A549 (cell line): ENCODE results near the gene ST6GAL1. TPM values are rescaled to one million over a fixed set of nuclear protein-coding genes. Genes with fewer than 3 reads are reported as not detected.

Source experiments
- ATAC-seq, 2 experiments: fragments of 200-7000 bp in 1 of 2; fragments of >200 bp in 1 of 2; cut with Nextera tagmentation in 1 of 2; cut with Tn5 transposase in 1 of 2; 3 replicates each; pipeline versions ENCODE4 v1.8.0 to v1.9.1; 2018 to 2020; ENCODE audit warnings: mild to moderate bottlenecking in 1 of 2, moderate library complexity in 1 of 2
- CTCF ChIA-PET: fragments of 300-600 bp; sonication (Branson Sonifier 250); formaldehyde crosslinking; extraction: SDS; loops from one replicate; lab custom pipeline; 2021; ENCODE audit warnings: antibody characterized with exemption, inconsistent platforms; lab: Yijun Ruan, JAX
- POLR2A ChIA-PET: fragments of 350-600 bp; formaldehyde crosslinking; extraction: SDS; loops from one replicate; lab custom pipeline; 2021; ENCODE audit warnings: antibody characterized with exemption, inconsistent platforms; lab: Yijun Ruan, JAX
- DNase-seq, 2 experiments: peaks; one replicate each; pipeline versions ENCODE4 v3.0.0 to v3.0.0-alpha.2; 2011 to 2016; ENCODE audit warnings: low read depth in 1 of 2, low spot score in 1 of 2
- FAIRE-seq: peaks from 2 replicates; lab custom pipeline; 2011; peaks lifted over from hg19 to GRCh38; lab: Jason Lieb, UNC
- H3K27ac ChIP-seq, 2 experiments: fragments of >200 bp; sonication (Bioruptor Twin); formaldehyde crosslinking; 3 replicates each; pipeline ENCODE4 v1.5.1; 2016 to 2017
- H3K4me1 ChIP-seq: fragments of >200 bp; sonication (Bioruptor Twin); formaldehyde crosslinking; 3 replicates; pipeline ENCODE4 v1.6.1; 2016
- H3K4me2 ChIP-seq: fragments of >200 bp; sonication (Bioruptor Twin); formaldehyde crosslinking; 3 replicates; pipeline ENCODE4 v1.6.1; 2016
- H3K4me3 ChIP-seq: fragments of >200 bp; sonication (Bioruptor Twin); formaldehyde crosslinking; 3 replicates; pipeline ENCODE4 v1.5.1; 2016
- H3K9me3 ChIP-seq: fragments of >200 bp; sonication (Bioruptor Twin); formaldehyde crosslinking; 3 replicates; pipeline ENCODE4 v1.6.1; 2016
- BHLHE40 ChIP-seq: IDR thresholded peaks from 2 replicates; pipeline ENCODE4 v1.6.1; 2012; ENCODE audit warnings: low read depth, low read length, inconsistent platforms
- CHD2 ChIP-seq: fragments of 150-350 bp; IDR thresholded peaks from 2 replicates; pipeline ENCODE4 v1.6.1; 2014; ENCODE audit warnings: low read length; ENCODE audit not compliant: partially characterized antibody
- CHD4 ChIP-seq: fragments of 200-600 bp; sonication (generic); IDR thresholded peaks from 2 replicates; pipeline ENCODE4 v1.6.1; 2016; ENCODE audit warnings: antibody characterized with exemption, mild to moderate bottlenecking, borderline replicate concordance
- EHF ChIP-seq: fragments of 250-450 bp; sonication (Bioruptor Pico); IDR thresholded peaks from 2 replicates; pipeline ENCODE4 v1.5.0; 2020; ENCODE audit warnings: mild to moderate bottlenecking
- ELK1 ChIP-seq: fragments of 150-350 bp; IDR thresholded peaks from 2 replicates; pipeline ENCODE4 v1.6.1; 2014; ENCODE audit warnings: low read depth, mild to moderate bottlenecking, low read length
- EP300 ChIP-seq, 2 experiments: fragments of >200 bp; sonication (Bioruptor Twin); formaldehyde crosslinking; IDR thresholded peaks; 2 replicates in 1 of 2; 3 replicates in 1 of 2; pipeline ENCODE4 v1.6.1; 2016 to 2017
- FOSL2 ChIP-seq, 2 experiments: fragments of 450-650 bp in 1 of 2; fragments of >200 bp in 1 of 2; sonication (Bioruptor Twin) in 1 of 2; formaldehyde crosslinking; IDR thresholded peaks; 2 replicates each; pipeline versions ENCODE4 v1.5.0 to v1.6.1; 2016 to 2020; ENCODE audit warnings: mild to moderate bottlenecking in 1 of 2, moderate library complexity in 1 of 2
- FOXS1 ChIP-seq: fragments of 250-450 bp; sonication (Bioruptor Pico); IDR thresholded peaks from 2 replicates; pipeline ENCODE4 v1.5.0; 2020; ENCODE audit warnings: mild to moderate bottlenecking, moderate library complexity
- HEYL ChIP-seq: fragments of 250-450 bp; sonication (Bioruptor Pico); IDR thresholded peaks from 2 replicates; pipeline ENCODE4 v1.8.0; 2021; ENCODE audit warnings: mild to moderate bottlenecking, moderate library complexity
- HOXB13 ChIP-seq: fragments of 250-450 bp; sonication (Bioruptor Pico); IDR thresholded peaks from 2 replicates; pipeline ENCODE4 v1.5.0; 2020; ENCODE audit warnings: low read depth, mild to moderate bottlenecking, moderate library complexity
- JUN ChIP-seq, 2 experiments: fragments of >200 bp; sonication (Bioruptor Twin); formaldehyde crosslinking; IDR thresholded peaks; 2 replicates in 1 of 2; 3 replicates in 1 of 2; pipeline ENCODE4 v1.6.1; 2016 to 2017
- KDM1A ChIP-seq: fragments of 200-600 bp; sonication (generic); IDR thresholded peaks from 2 replicates; pipeline ENCODE4 v1.6.1; 2016; ENCODE audit warnings: low read depth, mild to moderate bottlenecking
- MAX ChIP-seq: IDR thresholded peaks from 2 replicates; pipeline ENCODE4 v1.6.1; 2012
- NPAS2 ChIP-seq: fragments of 250-450 bp; sonication (Bioruptor Pico); IDR thresholded peaks from 2 replicates; pipeline ENCODE4 v1.8.0; 2022; ENCODE audit warnings: mild to moderate bottlenecking, moderate library complexity, borderline replicate concordance
- RFX5 ChIP-seq: fragments of 450-650 bp; IDR thresholded peaks from 2 replicates; pipeline ENCODE4 v1.7.1; 2014; ENCODE audit warnings: antibody characterized with exemption, mild to moderate bottlenecking, moderate library complexity
- RNF2 ChIP-seq: fragments of 200-600 bp; sonication (generic); IDR thresholded peaks from 2 replicates; pipeline ENCODE4 v1.6.1; 2016; ENCODE audit warnings: low read depth, mild to moderate bottlenecking, antibody characterized with exemption, moderate library complexity, borderline replicate concordance
- SREBF2 ChIP-seq: fragments of 450-650 bp; IDR thresholded peaks from 2 replicates; pipeline ENCODE4 v1.6.1; 2014; ENCODE audit warnings: mild to moderate bottlenecking, moderate library complexity
- TFCP2L1 ChIP-seq: fragments of 250-450 bp; sonication (Bioruptor Pico); IDR thresholded peaks from 2 replicates; pipeline ENCODE4 v1.5.0; 2021; ENCODE audit warnings: mild to moderate bottlenecking
- USF2 ChIP-seq: fragments of 450-650 bp; IDR thresholded peaks from 2 replicates; pipeline ENCODE4 v1.6.1; 2014; ENCODE audit warnings: antibody characterized with exemption
- ZC3H11A ChIP-seq: fragments of 450-650 bp; IDR thresholded peaks from 2 replicates; pipeline ENCODE4 v1.6.1; 2014; ENCODE audit warnings: antibody characterized with exemption, mild to moderate bottlenecking
- ZNF302 ChIP-seq: fragments of 250-450 bp; sonication (Bioruptor Pico); IDR thresholded peaks from 2 replicates; pipeline ENCODE4 v1.9.0; 2021; ENCODE audit warnings: inconsistent platforms, mild to moderate bottlenecking, moderate library complexity
- WGBS: methylation state at CpG from one replicate; pipeline ENCODE4 v1.1.6; 2017; ENCODE audit errors: missing lambda C conversion rate; 5-methylcytosine and 5-hydroxymethylcytosine counted together
- polyA plus RNA-seq, 4 experiments: library from polyadenylated mRNA; depleted of rRNA in 3 of 4; stranded (reverse); fragments of >200 nt; fragmentation: RNase III in 1 of 4; extraction: RNeasy Plus Mini Kit Qiagen cat#74134 plus additional on column Dnase treatment in 1 of 4; gene quantifications; 2 replicates in 3 of 4; 3 replicates in 1 of 4; pipeline ENCODE4 v1.2.3, GENCODE V29; 2011 to 2017
- TF ChIP-seq, protein P1 (sequence below): fragments of >200 bp; sonication (Bioruptor Twin); formaldehyde crosslinking; IDR thresholded peaks from 3 replicates; pipeline ENCODE4 v1.6.1; 2016
- TF ChIP-seq, protein P2 (sequence below): IDR thresholded peaks from 2 replicates; pipeline ENCODE4 v1.6.1; 2012

The ST6GAL1 gene
- polyA plus RNA-seq, 2 of the 4 experiments (the other 2 are of a cell fraction): 3.9 to 6.5 TPM

DNA sequence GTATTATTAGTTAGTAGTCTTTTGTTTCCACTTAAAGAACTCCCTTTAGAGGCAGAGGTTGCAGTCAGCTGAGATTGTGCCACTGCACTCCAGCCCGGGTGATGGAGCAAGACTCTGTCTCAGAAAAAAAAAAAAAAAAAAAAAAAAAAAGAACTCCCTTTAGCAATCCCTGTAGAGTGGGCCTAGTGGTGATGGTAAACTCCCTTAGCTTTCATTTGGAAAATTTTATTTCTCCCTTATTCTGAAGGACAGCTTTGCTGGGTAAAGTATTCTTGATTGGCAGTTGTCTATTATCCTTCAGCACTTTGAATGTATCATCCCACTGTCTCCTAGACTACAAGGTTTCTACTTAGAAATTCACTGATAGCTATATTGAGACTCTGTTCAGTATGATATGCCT lies 163.0 kb downstream of the ST6GAL1 start:
- TF ChIP-seq NPAS2 (CRISPR knock-in tag) (no peak), RFX5 (no peak), USF2 (no peak), EP300 (IDR thresholded peaks at IDR 0.05) (no peak), FOSL2 (IDR thresholded peaks at IDR 0.05) (no peak), FOSL2 (CRISPR knock-in tag; IDR thresholded peaks at IDR 0.05) (no peak), KDM1A (no peak), HOXB13 (CRISPR knock-in tag) (no peak), SREBF2 (no peak), BHLHE40 (no peak), RNF2 (no peak), ZNF302 (CRISPR knock-in tag) (no peak), CHD2 (no peak), MAX (no peak), HEYL (CRISPR knock-in tag) (no peak), FOXS1 (CRISPR knock-in tag) (no peak)
- TF ChIP-seq, protein P1, sequence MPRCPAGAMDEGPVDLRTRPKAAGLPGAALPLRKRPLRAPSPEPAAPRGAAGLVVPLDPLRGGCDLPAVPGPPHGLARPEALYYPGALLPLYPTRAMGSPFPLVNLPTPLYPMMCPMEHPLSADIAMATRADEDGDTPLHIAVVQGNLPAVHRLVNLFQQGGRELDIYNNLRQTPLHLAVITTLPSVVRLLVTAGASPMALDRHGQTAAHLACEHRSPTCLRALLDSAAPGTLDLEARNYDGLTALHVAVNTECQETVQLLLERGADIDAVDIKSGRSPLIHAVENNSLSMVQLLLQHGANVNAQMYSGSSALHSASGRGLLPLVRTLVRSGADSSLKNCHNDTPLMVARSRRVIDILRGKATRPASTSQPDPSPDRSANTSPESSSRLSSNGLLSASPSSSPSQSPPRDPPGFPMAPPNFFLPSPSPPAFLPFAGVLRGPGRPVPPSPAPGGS: no peak
- CTCF ChIA-PET: interaction anchor here (0.9 to 1.3 kb wide), 2 partner anchors 13 to 280 kb away, joined by 3 to 4 read pairs; no protein-coding TSS in a partner anchor
- no peaks in the 10 kb centered on the region for H3K4me1 ChIP-seq
- POLR2A ChIA-PET: no interaction called here
- H3K27ac ChIP-seq: no peak overlapping the region
- FAIRE-seq (no peak), ATAC-seq (no peak), DNase-seq (no peak)
- H3K9me3 ChIP-seq: no peaks in the 10 kb centered on the region; the same call in 1 of the 3 replicates
- H3K4me3 ChIP-seq: no peak overlapping the region
- H3K4me2 ChIP-seq: no peak overlapping the region
- WGBS: 80% methylated on average over 1 of the region's 1 CpG

DNA sequence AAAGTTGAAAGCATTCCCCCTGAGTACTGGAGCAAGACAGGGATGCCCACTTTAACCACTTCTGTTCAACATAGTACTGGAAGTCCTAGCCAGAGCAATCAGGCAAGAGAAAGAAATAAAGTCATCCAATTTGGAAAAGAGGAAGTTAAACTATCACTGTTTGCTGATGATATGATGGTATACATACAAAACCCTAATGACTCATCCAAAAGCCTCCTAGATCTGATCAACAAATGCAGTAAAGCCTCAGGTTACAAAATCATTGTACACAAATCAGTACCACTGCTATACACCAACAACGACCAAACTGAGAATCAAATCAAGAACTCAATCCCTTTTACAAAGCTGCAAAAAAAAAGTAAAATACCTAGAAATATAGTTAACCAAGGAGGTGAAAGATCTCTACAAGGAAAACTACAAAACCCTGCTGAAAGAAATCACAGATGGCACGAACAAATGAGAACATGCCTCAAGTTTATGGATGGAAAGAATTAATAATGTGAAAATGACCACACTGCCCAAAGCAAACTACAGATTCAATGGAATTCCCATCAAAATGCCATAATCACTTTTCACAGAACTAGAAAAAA lies 168.7 kb downstream of the ST6GAL1 start:
- ChIA-PET POLR2A (no interaction called here), CTCF (interaction anchor here (0.6 to 1.5 kb wide), 2 partner anchors 14 to 610 kb away, joined by 4 to 5 read pairs; no protein-coding TSS in a partner anchor)
- H3K27ac ChIP-seq: no peak overlapping the region
- peaks cover 15% of the 10 kb centered on the region; the same call in 2 of the 3 replicates for H3K4me1 ChIP-seq
- no peak for DNase-seq
- TF ChIP-seq TFCP2L1 (no peak), FOSL2 (IDR thresholded peaks at IDR 0.05) (no peak), FOSL2 (CRISPR knock-in tag; IDR thresholded peaks at IDR 0.05) (0 out of 2 replicates have a peak, but pooled peaks have one; percentile 6)
- no peaks in the 10 kb centered on the region; the same call in 2 of the 3 replicates for H3K9me3 ChIP-seq
- FAIRE-seq: no peak
- no peak overlapping the region for H3K4me3 ChIP-seq
- WGBS: 16% methylated on average over 2 of the region's 2 CpGs
- no peak overlapping the region for H3K4me2 ChIP-seq
- no peak for ATAC-seq

GRCh38 chr3:187101184-187102072 lies 171.1 kb downstream of the ST6GAL1 start:
- H3K4me2 ChIP-seq: peak overlapping the region; percentile 72
- FAIRE-seq (no peak), ATAC-seq (peak; percentile 76 to 78), DNase-seq (peak; percentile 8 to 22)
- no peaks in the 10 kb centered on the region; the same call in 2 of the 3 replicates for H3K9me3 ChIP-seq
- peaks cover 15% of the 10 kb centered on the region; the same call in 2 of the 3 replicates for H3K4me1 ChIP-seq
- ChIA-PET POLR2A (no interaction called here), CTCF (interaction anchor here (0.8 to 2.9 kb wide), 5 partner anchors 11 to 1937 kb away, joined by 3 to 12 read pairs (median 3); no protein-coding TSS in a partner anchor)
- H3K4me3 ChIP-seq: peak overlapping the region; percentile 25; the same call in 1 of the 3 replicates
- TF ChIP-seq CHD4 (no peak), MAX (no peak), ZC3H11A (no peak), EHF (no peak), NPAS2 (CRISPR knock-in tag) (no peak), ELK1 (no peak), SREBF2 (no peak), JUN (IDR thresholded peaks at IDR 0.05) (no peak)
- TF ChIP-seq, protein P2, sequence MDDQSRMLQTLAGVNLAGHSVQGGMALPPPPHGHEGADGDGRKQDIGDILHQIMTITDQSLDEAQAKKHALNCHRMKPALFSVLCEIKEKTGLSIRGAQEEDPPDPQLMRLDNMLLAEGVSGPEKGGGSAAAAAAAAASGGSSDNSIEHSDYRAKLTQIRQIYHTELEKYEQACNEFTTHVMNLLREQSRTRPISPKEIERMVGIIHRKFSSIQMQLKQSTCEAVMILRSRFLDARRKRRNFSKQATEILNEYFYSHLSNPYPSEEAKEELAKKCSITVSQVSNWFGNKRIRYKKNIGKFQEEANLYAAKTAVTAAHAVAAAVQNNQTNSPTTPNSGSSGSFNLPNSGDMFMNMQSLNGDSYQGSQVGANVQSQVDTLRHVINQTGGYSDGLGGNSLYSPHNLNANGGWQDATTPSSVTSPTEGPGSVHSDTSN: no peak
- peak overlapping the region; percentile 56 to 70 for H3K27ac ChIP-seq
- WGBS: 69% methylated on average over 8 of the region's 9 CpGs
